ENCODE results near the gene BAHCC1.

Gene BAHCC1

DNA sequence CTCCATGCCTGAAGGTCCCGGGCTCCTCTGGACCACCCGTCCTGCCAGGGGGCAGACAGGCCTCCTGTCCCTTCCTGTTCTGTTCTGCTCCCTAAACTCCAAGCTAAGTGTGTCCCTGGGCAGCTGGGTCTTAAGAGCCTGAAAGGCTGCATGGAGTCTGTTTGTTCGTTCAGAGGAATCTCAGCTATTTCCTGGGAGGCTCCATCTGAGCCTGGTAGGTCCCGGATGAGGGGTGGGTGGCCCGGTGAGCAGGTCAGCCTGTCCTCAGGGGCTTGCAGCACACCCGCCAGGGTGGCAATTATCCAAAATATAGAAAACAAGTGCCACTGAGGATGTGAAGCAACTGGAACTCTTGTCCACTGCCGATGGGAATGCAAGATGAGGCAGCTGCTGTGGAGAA is 104.8 kb downstream of the BAHCC1 start:
- no peak for DNase-seq

GRCh38 chr17:81502471-81503017 is 107.3 kb downstream of the BAHCC1 start:
- DNase-seq: no peak

DNA sequence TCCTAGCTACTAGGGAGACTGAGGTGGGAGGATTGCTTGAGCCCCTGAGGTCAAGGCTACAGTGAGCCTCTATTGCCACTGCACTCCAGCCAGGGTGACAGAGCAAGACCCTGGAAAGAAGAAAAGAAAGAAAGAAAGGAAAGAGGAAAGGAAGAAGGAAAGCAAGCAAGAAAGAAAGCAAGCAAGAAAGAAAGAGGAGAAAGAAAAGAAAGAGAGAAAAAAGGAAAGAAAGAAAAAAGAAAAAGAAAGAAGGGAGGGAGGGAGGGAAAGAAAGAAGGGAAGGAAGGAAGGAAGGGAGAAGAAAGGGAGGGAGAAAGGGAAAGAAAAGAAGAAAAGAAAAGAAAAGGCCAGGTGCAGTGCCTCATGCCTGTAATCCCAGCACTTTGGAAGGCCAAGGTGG is 108.4 kb downstream of the BAHCC1 start:
- no peak for DNase-seq

DNA sequence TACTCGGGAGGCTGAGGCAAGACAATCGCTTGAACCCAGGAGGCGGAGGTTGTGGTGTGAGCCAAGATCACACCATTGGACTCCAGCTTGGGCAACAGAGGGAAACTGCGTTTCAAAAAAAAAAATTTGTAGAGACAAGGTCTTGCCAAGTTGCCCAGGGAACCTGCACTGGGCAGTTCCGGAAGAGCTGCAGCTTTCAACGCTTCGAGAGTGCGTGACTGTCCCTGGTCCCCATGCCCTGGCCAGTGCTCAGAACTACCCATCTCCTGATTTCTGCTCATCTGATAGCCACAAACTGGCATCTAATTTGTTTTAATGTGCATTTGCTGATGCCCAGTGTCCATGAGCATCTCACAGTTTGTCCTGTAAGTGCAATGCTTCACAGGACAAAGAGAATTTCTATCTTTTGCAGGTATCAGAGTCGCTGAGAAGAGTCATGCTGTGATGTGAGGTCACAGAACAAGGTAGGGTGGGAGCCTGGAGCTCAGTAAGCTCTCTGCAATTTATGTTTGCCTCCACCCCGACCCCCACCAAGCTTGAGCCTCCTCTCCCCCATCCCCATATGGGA is 113.5 kb downstream of the BAHCC1 start:
- DNase-seq: peak; percentile 39

DNA sequence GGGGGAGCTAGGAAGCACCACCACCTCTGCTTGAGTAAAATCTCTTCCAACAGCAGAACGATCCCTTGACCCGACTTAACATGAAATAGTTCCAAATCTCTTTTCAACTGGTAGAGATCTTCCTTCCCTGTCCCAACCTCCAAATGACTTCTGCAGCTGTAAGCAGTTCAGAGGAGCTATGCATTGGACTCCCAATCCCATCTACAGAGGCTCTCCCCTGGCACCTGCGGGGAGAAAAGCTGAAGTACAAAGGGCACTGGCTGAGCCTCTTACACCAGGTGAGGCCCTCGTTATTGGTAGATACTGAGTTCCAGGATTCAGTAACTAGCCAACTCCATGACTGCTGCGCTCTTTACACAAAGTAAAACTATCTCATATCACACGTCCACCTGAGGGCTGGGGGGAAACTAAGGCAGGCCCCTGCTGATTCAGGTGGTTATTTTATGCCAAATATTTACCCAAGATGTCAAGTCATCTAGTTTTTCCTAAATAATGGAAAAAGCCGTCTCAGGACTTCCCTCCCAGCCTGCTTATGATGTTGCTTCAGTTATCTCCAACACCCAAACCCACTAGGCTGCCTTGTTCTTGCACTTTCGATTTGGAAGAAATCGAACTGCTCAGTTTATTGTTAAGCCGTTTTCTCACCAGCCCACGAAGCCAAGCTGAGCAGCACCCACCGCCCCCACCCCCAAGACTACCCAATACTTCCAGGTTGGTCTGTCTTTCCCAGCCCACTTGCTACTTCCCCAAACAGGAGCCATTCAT is 114.1 kb downstream of the BAHCC1 start:
- DNase-seq: peak; percentile 41

DNA sequence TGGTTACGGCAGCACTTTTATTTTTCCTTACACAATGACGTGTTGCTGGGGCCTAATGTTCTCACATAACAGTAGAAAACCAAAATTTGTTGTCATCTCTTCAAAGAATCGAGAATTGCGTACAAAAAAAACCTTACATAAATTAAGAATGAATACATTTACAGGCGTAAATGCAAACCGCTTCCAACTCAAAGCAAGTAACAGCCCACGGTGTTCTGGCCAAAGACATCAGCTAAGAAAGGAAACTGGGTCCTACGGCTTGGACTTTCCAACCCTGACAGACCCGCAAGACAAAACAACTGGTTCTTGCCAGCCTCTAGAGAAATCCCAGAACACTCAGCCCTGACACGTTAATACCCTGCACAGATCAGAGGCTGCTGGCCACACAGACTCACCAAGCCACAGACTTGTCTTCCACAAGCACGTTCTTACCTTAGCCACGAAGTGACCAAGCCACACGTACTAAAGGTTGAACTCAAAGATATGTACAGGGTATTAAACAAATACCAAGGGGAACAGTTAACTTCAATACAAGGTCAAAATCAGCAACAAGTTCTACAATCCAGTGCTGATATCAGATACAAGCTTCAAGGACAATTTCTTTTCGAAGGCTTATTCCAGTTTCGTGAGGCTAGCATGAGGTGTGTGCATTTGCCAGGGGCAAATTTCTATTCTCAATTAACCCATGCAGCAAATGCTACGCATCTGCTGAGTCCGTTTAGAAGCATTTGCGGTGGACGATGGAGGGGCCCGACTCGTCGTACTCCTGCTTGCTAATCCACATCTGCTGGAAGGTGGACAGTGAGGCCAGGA is 114.9 kb downstream of the BAHCC1 start:
- DNase-seq: peak; percentile 43

- DNase-seq: peak; percentile 43
These were observed 115.7 kb downstream of the BAHCC1 start for GRCh38 chr17:81510785-81511553.

GRCh38 chr17:81511554-81511803 is 116.2 kb downstream of the BAHCC1 start:
- no peak for DNase-seq

DNA sequence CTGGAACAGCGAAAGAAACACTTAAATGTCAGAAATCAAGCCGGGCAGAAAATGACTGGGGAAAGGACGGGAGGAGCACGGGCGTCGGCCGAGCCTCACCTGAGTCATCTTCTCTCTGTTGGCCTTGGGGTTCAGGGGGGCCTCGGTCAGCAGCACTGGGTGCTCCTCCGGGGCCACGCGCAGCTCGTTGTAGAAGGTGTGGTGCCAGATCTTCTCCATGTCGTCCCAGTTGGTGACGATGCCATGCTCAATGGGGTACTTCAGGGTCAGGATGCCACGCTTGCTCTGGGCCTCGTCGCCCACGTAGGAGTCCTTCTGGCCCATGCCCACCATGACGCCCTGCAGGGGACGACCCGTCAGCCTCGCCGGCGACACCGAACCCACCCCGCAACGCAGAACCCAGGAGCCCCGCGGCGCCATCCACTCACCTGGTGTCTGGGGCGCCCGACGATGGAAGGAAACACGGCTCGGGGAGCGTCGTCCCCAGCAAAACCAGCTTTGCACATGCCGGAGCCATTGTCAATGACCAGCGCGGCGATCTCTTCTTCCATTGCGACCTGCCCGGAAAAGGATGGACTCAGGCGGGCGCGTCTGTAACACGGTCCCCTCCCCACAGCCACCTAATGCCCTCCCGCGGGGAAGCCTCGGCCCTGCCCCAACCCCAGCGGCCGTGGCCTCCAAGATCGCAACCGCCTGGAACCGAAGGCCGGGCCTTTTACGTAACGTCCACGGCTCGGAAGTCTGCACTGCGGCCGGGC is 116.7 kb downstream of the BAHCC1 start:
- DNase-seq: peak; percentile 49

- peak; percentile 96 for DNase-seq
These were observed 117.5 kb downstream of the BAHCC1 start, which contains the start of gene ACTG1 for GRCh38 chr17:81512562-81513371. TSS of gene ACTG1 (minus strand) at chr17:81512799. CDS start at chr17:81512354, 445 bp downstream.

DNA sequence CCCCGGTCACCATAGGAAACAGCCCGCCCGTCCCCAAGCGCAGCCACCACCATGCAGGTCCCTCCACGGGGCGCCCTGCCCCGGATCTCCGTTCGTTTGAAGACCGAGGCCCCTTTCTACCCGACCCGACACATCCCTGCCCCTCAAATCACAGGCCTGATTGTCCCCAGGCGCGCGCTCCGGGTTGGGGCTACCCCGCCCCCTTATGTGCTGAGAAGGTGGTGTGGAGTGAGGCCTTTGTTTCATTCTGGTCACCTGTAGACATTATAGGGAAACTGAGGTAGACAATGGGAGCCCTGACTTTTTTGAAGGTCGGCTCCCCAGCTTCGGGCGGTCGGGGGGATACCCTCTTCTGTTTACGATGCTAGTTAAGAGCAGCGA is 118.1 kb downstream of the BAHCC1 start:
- DNase-seq: peak; percentile 83

- peak; percentile 76 for DNase-seq
These were observed 118.7 kb downstream of the BAHCC1 start for GRCh38 chr17:81513753-81514488.

DNA sequence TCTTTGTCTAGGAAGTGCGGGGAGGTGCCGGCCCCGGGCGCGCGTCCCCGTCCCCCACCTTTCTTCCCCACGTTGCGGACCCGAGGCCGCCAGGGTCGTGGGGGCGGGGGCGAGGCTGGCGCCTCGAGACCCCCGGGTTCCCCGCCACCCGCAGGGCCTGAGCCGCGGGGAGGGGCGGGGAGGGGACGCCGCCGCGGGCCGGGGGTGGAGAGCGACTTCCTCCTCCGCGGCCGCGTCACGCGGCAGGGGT is 119.2 kb downstream of the BAHCC1 start:
- DNase-seq: no peak

DNA sequence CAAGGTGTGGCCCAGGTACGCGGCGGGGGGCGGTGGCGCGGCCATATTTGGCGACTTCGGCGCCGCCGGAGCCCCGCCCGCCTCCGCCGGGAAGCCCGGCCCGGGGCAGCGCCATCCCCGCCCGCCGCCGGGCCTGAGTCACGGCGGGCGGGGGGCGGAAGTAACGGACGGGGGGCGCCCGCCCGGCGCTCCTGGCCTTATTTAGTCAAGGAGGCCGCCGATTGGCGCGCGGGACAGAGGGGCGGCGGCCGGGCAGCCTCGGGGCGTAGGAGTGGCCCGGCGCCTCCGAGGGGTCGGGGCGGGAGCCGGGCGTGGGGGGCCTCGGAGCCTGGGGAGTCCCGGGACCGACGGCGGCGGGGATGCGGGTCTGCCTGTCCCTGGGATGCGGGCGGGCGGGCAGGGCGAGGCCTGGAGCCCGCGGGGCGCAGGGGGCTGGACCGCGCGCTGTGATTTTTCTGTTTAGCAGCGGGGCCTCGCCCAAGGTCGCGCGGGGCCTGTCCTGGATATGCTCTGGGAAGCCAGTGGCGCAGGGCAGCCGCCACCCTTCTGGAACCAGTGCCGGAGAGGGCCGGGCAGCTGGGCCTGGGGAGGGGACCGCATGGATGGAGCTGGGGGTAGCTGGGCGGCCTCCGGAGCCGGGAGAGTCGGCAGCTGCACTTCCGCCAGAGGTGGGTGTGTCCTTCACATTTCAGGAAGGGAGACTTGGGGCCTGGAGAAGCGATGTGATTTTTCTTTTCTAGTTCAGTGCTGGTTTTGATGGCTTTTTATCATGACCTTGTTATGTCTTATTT is 119.7 kb downstream of the BAHCC1 start:
- DNase-seq: peak; percentile 85

DNA sequence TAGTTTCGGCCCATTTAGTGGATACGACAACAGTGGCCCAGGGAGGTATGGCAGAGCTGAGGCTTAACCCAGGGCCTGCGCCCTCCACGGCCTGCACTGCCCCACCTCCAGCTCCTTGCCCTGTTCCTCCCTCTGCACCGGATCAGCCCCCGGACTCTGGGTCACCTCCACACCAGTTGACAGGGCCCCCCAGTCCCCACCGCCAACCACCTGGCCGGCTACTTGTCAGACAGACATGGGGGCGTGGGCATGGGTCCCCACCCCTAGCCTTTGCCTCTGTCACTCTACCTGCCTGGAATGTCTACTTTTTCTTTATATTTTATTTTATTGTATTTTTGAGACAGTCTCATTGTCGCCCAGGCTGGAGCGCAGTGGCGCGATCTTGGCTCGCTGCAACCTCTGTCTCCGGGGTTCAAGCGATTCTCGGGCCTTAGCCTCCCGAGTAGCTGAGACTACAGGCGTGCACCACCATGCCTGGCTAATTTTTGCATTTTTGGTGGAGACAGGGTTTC is 120.3 kb downstream of the BAHCC1 start:
- DNase-seq: no peak

Measured in right forelimb (tissue), 1 donor.